GM18873 (cell line): Measurements from ENCODE around the gene STARD7.

Experiments
- ATAC-seq: cut with Tn5 transposase; IDR thresholded peaks from one replicate; pipeline ENCODE4 v1.9.1; 2021; ENCODE audit warnings: mild to moderate bottlenecking, moderate library complexity, moderate number of reproducible peaks; ENCODE audit not compliant: unreplicated experiment, low FRiP score

Gene STARD7

GRCh38 chr2:96201338-96201737 is 7.3 kb downstream of the STARD7 start:
- no peak for ATAC-seq

- ATAC-seq: no peak
Measured at GRCh38 chr2:96198921-96199320, 9.7 kb downstream of the STARD7 start.

DNA sequence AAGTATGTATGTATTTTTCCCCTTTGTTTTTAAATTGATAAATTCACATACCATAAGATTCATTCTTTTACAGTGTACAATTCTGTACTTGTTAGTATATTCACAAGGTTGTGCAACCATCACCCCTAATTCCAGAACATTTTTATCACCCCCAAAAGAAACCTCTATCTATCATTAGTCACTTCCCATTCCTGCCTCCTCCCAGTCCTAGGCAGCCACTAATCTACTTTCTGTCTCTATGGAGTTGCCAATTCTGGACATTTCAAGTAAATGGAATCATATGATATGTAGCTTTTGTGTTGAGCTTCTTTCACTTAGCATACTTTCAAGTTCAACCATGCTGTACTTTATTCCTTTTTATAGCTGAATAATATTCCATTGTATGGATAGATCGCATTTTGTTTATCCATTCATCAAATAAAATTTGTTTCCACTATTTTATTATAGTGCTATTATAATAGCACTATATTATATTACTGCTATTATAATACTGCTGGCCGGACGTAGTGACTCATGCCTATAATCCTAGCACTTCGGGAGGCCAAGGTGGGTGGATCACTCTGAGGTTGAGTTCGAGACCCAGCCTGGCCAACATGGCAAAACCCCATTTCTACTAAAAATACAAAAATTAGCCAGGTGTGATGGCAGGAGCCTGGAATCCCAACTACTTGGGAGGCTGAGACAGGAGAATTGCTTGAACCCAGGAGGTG is 10.9 kb downstream of the STARD7 start:
- no peak for ATAC-seq

DNA sequence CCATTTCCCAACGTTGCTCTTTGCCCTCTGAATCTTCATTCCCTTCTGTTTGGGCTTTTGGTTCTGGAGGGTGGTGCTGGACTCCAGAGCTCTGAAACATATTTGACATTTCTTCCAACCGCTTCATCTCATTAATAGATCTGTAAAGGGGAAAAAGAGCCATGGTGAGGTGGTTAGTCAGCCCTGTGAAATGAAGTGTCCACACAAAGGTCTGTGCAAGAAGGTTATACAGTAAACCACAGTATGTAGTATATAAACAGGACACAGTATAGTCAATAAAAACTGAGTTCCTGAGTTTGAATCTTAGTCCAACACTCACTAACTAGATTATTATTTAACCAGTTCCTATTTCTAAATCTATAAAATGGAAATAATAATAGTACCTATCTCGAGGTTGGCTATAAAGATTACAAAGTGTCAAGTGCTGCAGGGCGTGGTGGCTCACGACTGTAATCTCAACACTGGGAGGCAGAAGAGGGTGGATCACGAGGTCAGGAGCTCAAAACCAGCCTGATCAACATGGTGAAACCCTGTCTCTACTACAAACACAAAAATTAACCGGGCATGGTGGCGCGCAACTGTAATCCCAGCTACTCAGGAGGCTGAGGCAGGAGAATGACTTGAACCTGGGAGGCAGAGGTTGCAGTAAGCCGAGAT is 13.1 kb downstream of the STARD7 start:
- ATAC-seq: no peak

GRCh38 chr2:96191937-96192670 is 16.5 kb downstream of the STARD7 start:
- no peak for ATAC-seq

GRCh38 chr2:96188821-96189526 is 19.7 kb downstream of the STARD7 start:
- no peak for ATAC-seq

GRCh38 chr2:96186562-96186961 is 22.1 kb downstream of the STARD7 start:
- no peak for ATAC-seq

- no peak for ATAC-seq
Measured at GRCh38 chr2:96185516-96185915, 23.1 kb downstream of the STARD7 start.

DNA sequence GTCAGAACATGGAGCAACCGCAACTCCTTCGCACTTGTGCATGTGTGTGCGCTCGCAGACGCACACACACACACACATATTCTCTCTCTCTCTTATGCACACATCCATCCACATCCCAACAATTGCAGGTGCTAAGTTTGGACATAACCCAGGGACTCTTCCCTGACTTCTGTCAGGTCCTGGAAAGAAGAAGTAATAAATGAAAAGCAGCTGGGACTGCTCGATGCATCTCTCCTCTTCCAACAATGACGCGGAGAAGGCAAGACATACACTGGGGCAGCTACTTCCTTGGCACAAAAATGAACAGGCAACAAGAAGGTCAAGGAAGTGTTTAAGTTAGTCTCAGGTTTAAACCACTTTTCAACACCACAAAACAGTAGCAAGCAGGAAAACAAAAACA is 23.6 kb downstream of the STARD7 start:
- no peak for ATAC-seq

DNA sequence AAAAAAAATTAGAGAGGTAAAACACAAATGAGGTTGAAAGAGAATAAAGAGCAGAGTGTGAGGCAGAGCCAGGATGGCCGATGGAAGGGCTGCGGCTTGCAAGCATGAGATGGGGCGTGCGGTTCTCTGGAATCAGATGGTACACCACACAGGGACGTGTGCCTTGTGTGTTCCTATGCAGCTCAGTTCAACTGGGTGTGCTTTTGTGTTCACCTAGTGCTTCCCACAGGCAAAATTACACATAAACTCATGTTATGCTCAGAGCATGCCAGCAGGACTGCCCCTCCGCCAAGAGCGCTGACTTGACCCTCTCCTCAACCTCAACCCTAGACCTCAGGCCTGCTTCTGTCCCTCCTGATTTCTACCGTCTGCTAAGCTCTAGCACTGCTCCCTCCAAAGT is 24.4 kb downstream of the STARD7 start:
- no peak for ATAC-seq

GRCh38 chr2:96181529-96181928 is 27.1 kb downstream of the STARD7 start:
- no peak for ATAC-seq

DNA sequence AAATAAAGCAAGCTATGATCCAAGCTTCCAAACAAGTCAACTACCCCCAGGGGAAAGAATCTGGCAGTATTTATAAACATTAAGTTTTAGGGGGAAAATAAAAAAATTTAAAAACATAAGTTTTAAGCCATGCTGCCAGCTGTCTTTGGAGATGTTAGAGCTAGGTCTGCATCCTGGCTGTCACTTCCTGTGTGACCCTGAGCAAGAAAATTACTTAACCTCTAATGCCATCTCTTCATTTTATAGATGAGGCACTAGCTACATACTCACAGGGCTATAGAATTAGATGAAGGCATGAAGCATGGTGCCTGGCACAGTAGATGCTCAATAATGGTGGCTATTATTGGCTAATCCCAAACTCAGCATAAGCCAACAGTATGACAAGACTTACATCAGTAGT is 28.1 kb downstream of the STARD7 start:
- no peak for ATAC-seq

DNA sequence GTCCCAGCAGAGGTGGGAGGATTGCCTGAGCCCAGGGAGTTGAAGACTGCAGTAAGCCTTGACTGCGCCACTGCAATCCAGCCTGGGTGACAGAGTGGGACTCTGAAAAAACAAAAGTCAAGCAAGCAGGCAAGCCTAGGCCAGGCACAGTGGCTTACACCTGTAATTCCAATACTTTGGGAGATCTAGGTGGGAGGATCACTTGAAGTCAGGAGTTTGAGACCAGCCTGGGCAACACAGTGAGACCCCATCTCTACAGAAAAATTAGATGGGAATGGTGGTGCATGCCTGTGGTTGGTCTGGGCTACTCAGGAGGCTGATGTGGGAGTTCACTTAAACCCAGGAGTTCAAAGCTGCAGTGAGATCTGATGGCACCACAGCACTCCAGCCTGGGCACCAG is 28.6 kb downstream of the STARD7 start:
- no peak for ATAC-seq

DNA sequence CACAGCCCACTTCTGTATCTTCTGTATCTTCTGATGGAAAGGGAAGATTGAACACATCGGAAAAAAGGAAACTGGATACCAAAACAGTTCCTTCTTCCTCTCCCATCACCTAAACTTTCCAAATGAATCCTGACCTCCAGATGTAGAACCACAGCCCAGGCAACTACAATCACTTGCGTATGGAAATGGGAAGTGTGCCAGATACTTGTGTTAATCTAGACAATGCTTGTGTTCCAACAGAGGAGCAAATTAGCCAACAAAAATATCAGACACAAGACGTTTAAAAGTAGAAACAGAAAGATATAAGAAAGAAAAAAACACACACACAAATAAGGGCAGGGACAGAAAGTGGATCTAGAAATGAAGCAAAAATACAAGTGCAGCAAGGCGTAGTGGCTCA is 32.0 kb downstream of the STARD7 start:
- no peak for ATAC-seq

DNA sequence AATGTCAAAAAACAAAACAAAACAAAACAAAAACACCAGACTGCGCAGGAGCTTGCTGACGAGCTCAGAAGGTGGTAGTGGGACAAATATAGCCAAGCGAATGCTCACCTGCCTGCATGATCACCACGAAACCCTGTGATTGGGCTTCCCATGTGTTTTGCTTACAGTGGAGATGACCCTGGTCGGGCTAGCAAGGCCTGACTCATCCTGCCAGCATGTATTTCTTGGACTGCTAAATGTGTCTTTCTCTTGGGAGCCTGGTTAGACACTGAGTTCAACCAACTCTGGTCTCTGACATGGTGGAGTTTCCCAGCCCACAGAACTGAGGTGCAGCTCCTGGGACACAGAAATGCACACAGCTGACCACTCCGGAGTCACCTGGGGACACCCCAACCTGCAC is 32.7 kb downstream of the STARD7 start:
- ATAC-seq: no peak

DNA sequence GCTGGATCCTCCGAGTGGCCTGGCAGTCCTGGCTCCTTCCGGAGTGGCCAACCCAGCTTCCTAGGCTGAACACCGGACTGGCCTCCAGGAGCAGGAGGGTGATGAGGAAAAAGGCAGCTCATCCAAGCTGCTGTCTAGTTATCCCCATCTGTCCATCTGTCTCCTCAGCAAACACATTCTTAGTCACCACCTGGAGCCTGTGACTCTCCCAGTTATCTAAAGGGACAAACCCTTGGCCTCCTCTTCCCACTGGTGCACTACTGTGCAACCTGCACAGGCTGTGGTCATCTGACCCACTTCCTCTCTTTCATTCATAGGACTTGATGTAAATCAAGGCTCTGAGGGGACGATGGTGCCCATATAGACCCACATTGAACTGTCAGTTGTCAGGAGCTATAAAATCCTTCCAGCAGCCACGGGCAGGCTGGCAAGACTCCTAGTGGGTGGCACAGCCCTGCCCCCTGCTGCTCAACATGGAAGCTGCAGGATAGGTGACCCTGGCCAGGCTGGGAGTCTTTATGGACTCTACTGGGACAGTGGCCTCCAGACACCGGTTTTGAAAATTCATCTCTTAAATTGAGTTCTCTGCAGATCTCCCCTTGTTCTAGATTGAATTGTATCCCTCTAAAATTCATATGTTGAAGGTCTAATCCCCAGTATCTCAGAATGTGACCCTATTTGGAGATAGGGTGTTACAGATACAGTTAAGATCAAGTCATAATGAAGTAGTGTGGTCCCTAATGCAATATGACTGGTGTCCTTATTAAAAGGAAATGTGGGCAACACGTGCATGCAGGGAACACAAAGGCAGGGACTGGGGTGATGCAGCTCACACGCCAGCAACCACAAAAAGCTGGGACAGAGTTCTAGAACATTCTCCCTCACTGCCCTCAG is 34.1 kb downstream of the STARD7 start:
- ATAC-seq: peak; percentile 63

DNA sequence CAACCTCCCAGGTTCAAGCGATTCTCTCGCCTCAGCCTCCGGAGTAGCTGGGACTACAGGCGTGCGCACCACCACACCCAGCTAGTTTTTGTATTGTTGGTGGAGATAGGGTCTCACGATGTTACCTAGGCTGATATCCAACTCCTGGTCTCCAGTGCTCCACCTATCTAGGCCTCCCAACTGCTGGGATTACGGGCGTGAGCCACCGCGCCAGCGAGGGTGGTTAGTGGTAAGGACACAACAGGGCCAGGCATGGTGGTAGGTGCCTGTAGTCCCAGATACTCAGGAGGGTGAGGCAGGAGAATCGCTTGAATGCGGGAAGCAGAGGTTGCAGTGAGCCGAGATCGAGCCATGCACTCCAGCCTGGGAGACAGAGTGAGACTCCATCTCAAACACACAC is 36.8 kb downstream of the STARD7 start:
- ATAC-seq: no peak

DNA sequence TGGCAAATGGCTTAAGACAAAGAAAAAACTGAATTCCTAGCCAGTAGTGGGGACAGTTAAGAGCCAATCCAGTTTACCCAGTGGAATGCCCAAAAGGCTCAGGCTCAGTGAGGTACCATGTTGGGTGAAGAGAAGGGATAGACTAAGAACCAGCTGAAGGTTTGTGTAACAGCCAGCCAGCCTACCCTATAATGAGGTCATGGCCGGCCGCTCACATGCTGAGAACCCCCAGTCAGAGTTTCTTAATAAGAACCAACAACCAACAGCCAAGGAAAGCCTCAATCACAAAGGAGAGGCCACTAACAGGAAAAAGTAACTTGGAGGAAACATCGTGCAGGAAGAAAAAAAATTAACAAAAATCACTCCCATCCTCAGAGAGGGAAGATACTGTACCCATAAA is 38.0 kb downstream of the STARD7 start:
- ATAC-seq: no peak

- no peak for ATAC-seq
Measured at GRCh38 chr2:96169868-96170507, 38.6 kb downstream of the STARD7 start.
